Sigmoid colon (tissue), 7 donors: ENCODE measurements around the gene RHBDL1. TPM values are rescaled to one million over a fixed set of nuclear protein-coding genes. Genes with fewer than 3 reads are reported as not detected.

Source experiments
- DNase-seq: peaks from one replicate; pipeline ENCODE4 v3.0.0-alpha.2; 2019
- H3K27ac ChIP-seq, 4 donors: fragments of 200-600 bp; sonication (generic); one replicate each; pipeline ENCODE4 v1.5.1; 2016 to 2019; ENCODE audit warnings: mild to moderate bottlenecking in 1 of 4
- H3K27me3 ChIP-seq, 3 donors: fragments of 200-600 bp; sonication (generic); one replicate each; pipeline ENCODE4 v1.5.1; 2019; ENCODE audit warnings: mild to moderate bottlenecking in 1 of 3
- H3K36me3 ChIP-seq, 4 donors: fragments of 200-600 bp; sonication (generic); one replicate each; pipeline ENCODE4 v1.5.1; 2016 to 2019
- H3K4me1 ChIP-seq, 4 donors: fragments of 200-600 bp; sonication (generic); one replicate each; pipeline ENCODE4 v1.5.1; 2017 to 2019
- H3K4me3 ChIP-seq, 4 donors: fragments of 200-600 bp; sonication (generic); one replicate each; pipeline ENCODE4 v1.5.1; 2017 to 2019; ENCODE audit warnings: mild to moderate bottlenecking in 2 of 4, moderate library complexity in 1 of 4
- H3K9me3 ChIP-seq, 4 donors: fragments of 200-600 bp in 3 of 4; sonication (generic) in 3 of 4; one replicate each; pipeline versions ENCODE4 v1.5.1 to v1.6.1; 2013 to 2019
- EP300 ChIP-seq, 4 donors: sonication (generic); formaldehyde crosslinking; IDR thresholded peaks; one replicate each; pipeline ENCODE4 v1.6.1; 2017; ENCODE audit warnings: antibody characterized with exemption in 4 of 4
- POLR2A ChIP-seq, 2 donors: fragments of 450-650 bp; IDR thresholded peaks; one replicate each; pipeline ENCODE4 v1.6.1; 2016; ENCODE audit warnings: antibody characterized with exemption in 2 of 2, mild to moderate bottlenecking in 2 of 2, moderate library complexity in 2 of 2
- POLR2AphosphoS5 ChIP-seq, 4 donors: sonication (generic); formaldehyde crosslinking; IDR thresholded peaks; one replicate each; pipeline ENCODE4 v1.6.1; 2017; ENCODE audit warnings: antibody characterized with exemption in 4 of 4
- WGBS, 2 donors: extraction: QIAGEN DNeasy Blood & Tissue Kit; methylation state at CpG; one replicate each; pipeline ENCODE4 v1.1.7; 2013; 5-methylcytosine and 5-hydroxymethylcytosine counted together
- intact Hi-C: fragments of 100-400 bp; cut with DNase I; formaldehyde crosslinking; loops from one replicate; pipeline ENCODE4 v1.15.1; 2023
- polyA plus RNA-seq, 3 donors: library from polyadenylated mRNA; stranded (reverse); fragments of 200-250 nt; gene quantifications; one replicate each; pipeline ENCODE4 v1.2.3, GENCODE V29; 2013
- total RNA-seq, 4 donors: library from RNA; depleted of rRNA; stranded (reverse); fragments of >200 nt; gene quantifications; one replicate each; pipeline ENCODE4 v1.1.0, GENCODE V29; 2016
- TF ChIP-seq, protein P1 (sequence below), 4 experiments: fragments of 450-650 bp in 3 of 4; fragments of 200-600 bp in 1 of 4; IDR thresholded peaks; one replicate each; pipeline ENCODE4 v1.5.1; 2016 to 2019; ENCODE audit warnings: antibody characterized with exemption in 4 of 4, mild to moderate bottlenecking in 3 of 4, moderate library complexity in 2 of 4
- donor health status: healthy with polysubstance abuse.
- donor health status: Bipolar disorder and iron deficiency.
- donor health status: healthy.

RHBDL1 gene
- total and polyA plus RNA-seq, 7 donors, result 0.46 to 6.1 (median 1.5) TPM; not detected in 2

DNA sequence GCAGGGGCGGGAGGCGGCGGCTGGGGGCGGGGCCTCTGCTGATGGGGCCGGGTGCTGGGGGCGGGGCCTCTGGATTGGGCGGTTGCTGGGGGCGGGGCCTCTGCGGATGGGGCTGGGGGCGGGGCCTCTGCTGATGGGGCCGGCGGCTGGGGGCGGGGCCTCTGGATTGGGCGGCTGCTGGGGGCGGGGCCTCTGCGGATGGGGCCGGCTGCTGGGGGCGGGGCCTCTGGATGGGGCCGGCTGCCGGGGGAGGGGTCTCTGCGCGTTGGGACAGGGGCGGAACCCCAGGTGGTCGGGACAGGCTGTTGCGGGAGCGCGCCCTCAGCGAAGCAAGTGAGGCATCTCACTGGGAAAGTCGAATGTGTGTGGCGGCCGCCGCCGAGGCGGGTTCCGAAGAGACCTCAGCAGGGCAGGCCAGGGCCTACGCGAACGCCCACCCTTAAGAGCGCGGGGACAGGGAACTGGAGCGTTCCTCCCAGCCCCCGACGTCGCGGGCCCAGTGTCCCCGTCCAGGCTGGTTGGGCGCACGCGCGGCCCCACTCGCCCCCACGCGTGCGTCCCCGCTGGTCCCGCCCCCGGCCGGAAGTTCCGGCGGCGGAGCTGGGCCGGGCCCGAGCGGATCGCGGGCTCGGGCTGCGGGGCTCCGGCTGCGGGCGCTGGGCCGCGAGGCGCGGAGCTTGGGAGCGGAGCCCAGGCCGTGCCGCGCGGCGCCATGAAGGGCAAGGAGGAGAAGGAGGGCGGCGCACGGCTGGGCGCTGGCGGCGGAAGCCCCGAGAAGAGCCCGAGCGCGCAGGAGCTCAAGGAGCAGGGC is 4.5 kb downstream of the RHBDL1 start, which contains the start of gene STUB1:
Gene STUB1 (plus strand): TSS at position 597 of the 811 bp plus-strand sequence. CDS start 116 bp downstream, at position 713.
- peak; percentile 95 for DNase-seq
- H3K36me3 ChIP-seq, result peaks cover 14 to 19% (median 17%) of the 10 kb centered on the region in 4 donors
- TF ChIP-seq POLR2AphosphoS5 (IDR thresholded peaks at IDR 0.05), result peak in 3 of 4 donors; percentile 19 to 70 (median 68)
- no peak for TF ChIP-seq POLR2A (IDR thresholded peaks at IDR 0.05)
- H3K4me1 ChIP-seq, result peaks cover 0 to 66% (median 56%) of the 10 kb centered on the region in 4 donors
- intact Hi-C loops, result loop anchor here (1.0 to 10.0 kb wide), 2 partner anchors 91 to 1095 kb away; partner anchors contain the start of genes EME2, MRPS34 and NME3
- WGBS, 2 donors, result 1 to 2% methylated on average over 91 of the region's 91 CpGs
- no peaks in the 10 kb centered on the region for H3K27me3 ChIP-seq
- peak within 1 kb of the TSS; percentile 72 to 95 (median 86) for H3K4me3 ChIP-seq
- H3K27ac ChIP-seq, result peak within 1 kb of the TSS; percentile 94 to 99 (median 96)
- no peaks in the 10 kb centered on the region for H3K9me3 ChIP-seq

DNA sequence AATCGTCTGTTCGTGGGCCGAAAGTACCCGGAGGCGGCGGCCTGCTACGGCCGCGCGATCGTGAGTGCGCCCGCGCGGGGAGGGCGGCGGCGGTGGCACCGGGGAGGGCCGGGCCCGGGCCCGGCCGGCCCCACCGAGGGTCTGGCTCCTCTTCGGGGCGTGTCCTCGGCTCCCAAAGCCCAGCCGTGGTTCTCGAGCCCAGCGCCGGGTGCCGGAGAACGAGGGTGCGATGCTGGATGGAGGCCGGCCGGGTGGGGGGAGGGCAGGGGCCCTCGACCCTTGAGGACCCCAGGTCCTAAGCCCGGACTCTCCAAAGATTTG is 5.1 kb downstream of the RHBDL1 start:
- TF ChIP-seq, protein P1, sequence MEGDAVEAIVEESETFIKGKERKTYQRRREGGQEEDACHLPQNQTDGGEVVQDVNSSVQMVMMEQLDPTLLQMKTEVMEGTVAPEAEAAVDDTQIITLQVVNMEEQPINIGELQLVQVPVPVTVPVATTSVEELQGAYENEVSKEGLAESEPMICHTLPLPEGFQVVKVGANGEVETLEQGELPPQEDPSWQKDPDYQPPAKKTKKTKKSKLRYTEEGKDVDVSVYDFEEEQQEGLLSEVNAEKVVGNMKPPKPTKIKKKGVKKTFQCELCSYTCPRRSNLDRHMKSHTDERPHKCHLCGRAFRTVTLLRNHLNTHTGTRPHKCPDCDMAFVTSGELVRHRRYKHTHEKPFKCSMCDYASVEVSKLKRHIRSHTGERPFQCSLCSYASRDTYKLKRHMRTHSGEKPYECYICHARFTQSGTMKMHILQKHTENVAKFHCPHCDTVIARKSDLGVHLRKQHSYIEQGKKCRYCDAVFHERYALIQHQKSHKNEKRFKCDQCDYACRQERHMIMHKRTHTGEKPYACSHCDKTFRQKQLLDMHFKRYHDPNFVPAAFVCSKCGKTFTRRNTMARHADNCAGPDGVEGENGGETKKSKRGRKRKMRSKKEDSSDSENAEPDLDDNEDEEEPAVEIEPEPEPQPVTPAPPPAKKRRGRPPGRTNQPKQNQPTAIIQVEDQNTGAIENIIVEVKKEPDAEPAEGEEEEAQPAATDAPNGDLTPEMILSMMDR (IDR thresholded peaks at IDR 0.05), result no peak
- no peak for TF ChIP-seq POLR2A (IDR thresholded peaks at IDR 0.05)
- TF ChIP-seq EP300 (IDR thresholded peaks at IDR 0.05), result no peak
- no peak for TF ChIP-seq POLR2AphosphoS5 (IDR thresholded peaks at IDR 0.05)
- Histone ChIP-seq H3K4me1 (peaks cover 0 to 66% (median 57%) of the 10 kb centered on the region in 4 donors), H3K36me3 (peaks cover 14 to 22% (median 17%) of the 10 kb centered on the region in 4 donors), H3K4me3 (peak overlapping the region; percentile 72 to 95 (median 86)), H3K27ac (peak overlapping the region; percentile 94 to 99 (median 96)), H3K9me3 (no peaks in the 10 kb centered on the region), H3K27me3 (no peaks in the 10 kb centered on the region)
- WGBS, 2 donors, result 0 to 1% methylated on average over 38 of the region's 38 CpGs
- intact Hi-C loops, result loop anchor here (1.0 to 10.0 kb wide), 2 partner anchors 91 to 1094 kb away; partner anchors contain the start of genes EME2, MRPS34 and NME3
- no peak for DNase-seq

DNA sequence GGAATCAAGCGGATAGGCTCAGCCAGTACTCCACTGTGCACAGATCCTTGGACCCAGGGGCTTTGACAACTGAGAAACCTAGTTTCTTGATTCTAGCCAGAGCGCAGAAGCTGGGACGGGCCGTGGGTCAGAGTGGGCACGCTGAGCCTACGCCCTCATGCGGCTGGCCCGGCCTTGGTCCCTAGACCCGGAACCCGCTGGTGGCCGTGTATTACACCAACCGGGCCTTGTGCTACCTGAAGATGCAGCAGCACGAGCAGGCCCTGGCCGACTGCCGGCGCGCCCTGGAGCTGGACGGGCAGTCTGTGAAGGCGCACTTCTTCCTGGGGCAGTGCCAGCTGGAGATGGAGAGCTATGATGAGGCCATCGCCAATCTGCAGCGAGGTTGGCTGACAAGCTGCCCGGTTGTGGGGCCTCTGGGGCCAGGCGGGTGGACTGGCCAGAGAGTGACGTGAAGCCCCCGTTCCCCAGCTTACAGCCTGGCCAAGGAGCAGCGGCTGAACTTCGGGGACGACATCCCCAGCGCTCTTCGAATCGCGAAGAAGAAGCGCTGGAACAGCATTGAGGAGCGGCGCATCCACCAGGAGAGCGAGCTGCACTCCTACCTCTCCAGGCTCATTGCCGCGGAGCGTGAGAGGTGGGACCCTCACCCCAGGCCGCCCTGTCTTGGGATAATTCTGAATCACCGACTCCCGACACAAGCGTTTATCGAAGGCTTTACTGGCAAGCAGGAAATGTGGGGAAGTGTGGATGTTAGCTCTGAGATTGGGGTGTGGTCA is 5.7 kb downstream of the RHBDL1 start:
- no peak for TF ChIP-seq EP300 (IDR thresholded peaks at IDR 0.05)
- TF ChIP-seq, protein P1 (IDR thresholded peaks at IDR 0.05), result no peak
- no peak for TF ChIP-seq POLR2A (IDR thresholded peaks at IDR 0.05)
- TF ChIP-seq POLR2AphosphoS5 (IDR thresholded peaks at IDR 0.05), result no peak
- Histone ChIP-seq H3K4me3 (peak overlapping the region; percentile 72 to 95 (median 86)), H3K4me1 (peaks cover 0 to 66% (median 59%) of the 10 kb centered on the region in 4 donors), H3K9me3 (no peaks in the 10 kb centered on the region), H3K27me3 (no peaks in the 10 kb centered on the region), H3K27ac (peak overlapping the region; percentile 94 to 99 (median 96)), H3K36me3 (peaks cover 14 to 23% (median 17%) of the 10 kb centered on the region in 4 donors)
- intact Hi-C loops, result loop anchor here (1.0 to 10.0 kb wide), 2 partner anchors 92 to 1094 kb away; partner anchors contain the start of genes EME2, MRPS34 and NME3
- no peak for DNase-seq
- 42 to 50% methylated on average over 44 of the region's 44 CpGs for WGBS, 2 donors

DNA sequence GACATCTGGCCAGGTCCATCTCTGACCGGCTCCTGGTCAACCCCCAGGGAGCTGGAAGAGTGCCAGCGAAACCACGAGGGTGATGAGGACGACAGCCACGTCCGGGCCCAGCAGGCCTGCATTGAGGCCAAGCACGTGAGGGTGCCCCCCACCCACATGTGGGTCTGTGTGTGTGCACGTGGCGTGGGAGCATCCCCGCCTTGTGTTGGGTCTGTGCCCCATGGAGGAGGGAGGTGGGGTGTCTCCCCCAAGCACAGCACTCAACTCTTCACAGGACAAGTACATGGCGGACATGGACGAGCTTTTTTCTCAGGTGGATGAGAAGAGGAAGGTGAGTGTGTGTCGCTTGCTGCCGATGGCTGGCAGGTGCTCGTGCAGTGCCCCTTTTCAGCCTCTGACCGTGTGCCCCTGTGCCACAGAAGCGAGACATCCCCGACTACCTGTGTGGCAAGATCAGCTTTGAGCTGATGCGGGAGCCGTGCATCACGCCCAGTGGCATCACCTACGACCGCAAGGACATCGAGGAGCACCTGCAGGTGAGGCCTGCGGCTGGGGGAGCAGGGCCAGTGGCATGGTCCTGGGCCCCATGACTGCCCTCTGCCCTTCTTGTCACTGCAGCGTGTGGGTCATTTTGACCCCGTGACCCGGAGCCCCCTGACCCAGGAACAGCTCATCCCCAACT is 6.4 kb downstream of the RHBDL1 start:
- Histone ChIP-seq H3K36me3 (peaks cover 14 to 31% (median 19%) of the 10 kb centered on the region in 4 donors), H3K27ac (peak overlapping the region in 1 of 4 donors; percentile 99), H3K9me3 (no peaks in the 10 kb centered on the region), H3K4me3 (peak overlapping the region in 2 of 4 donors; percentile 93 to 95), H3K4me1 (peaks cover 0 to 64% (median 61%) of the 10 kb centered on the region in 4 donors), H3K27me3 (no peaks in the 10 kb centered on the region)
- TF ChIP-seq POLR2AphosphoS5 (IDR thresholded peaks at IDR 0.05) (no peak), EP300 (IDR thresholded peaks at IDR 0.05) (no peak), POLR2A (IDR thresholded peaks at IDR 0.05) (no peak)
- TF ChIP-seq, protein P1 (IDR thresholded peaks at IDR 0.05), result no peak
- 77 to 83% methylated on average over 28 of the region's 28 CpGs for WGBS, 2 donors
- DNase-seq, result no peak
- intact Hi-C loops, result loop anchor here (10.0 kb wide), 1 partner anchor 1093 kb away; the partner anchor contains the start of genes EME2, MRPS34 and NME3
